HG03095 (cell line): Measurements from ENCODE around the gene FRMD3.

Experiments used
- ATAC-seq: cut with Tn5 transposase; IDR thresholded peaks from one replicate; pipeline ENCODE4 v1.9.1; 2021; ENCODE audit warnings: moderate library complexity; ENCODE audit not compliant: unreplicated experiment

The FRMD3 gene

GRCh38 chr9:83440641-83441040 is 97.6 kb downstream of the FRMD3 start:
- no peak for ATAC-seq

GRCh38 chr9:83435301-83435700 is 102.9 kb downstream of the FRMD3 start:
- ATAC-seq: no peak

GRCh38 chr9:83434254-83434653 is 103.9 kb downstream of the FRMD3 start:
- no peak for ATAC-seq

- no peak for ATAC-seq
Observed at GRCh38 chr9:83433846-83434245, 104.4 kb downstream of the FRMD3 start.

- ATAC-seq: no peak
Observed at GRCh38 chr9:83432877-83433550, 105.2 kb downstream of the FRMD3 start.

DNA sequence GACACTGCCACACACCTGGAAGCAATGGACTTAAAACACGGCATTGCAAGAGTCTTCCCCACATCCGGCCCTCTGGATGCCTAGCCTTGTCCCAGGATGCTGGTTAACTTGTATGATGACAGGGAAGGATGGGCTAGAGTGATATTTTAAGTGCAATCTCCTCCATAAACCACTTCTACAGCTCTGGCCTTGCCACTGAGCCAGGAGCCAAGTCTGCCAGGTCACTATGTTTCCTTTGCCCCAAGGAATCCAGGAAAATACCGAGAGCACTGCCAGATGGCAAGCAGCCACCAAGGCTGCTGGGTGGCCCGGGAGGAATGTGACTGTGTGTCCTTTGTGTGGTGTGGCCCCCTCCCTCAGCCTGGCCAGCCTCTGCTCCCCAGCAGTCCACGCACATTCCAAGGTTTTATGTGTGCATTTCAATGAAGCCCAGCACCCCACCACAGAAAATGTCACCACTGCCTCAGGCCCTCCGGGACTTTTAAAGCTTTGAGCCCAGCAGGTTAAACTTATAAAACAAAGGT is 106.0 kb downstream of the FRMD3 start:
- no peak for ATAC-seq

DNA sequence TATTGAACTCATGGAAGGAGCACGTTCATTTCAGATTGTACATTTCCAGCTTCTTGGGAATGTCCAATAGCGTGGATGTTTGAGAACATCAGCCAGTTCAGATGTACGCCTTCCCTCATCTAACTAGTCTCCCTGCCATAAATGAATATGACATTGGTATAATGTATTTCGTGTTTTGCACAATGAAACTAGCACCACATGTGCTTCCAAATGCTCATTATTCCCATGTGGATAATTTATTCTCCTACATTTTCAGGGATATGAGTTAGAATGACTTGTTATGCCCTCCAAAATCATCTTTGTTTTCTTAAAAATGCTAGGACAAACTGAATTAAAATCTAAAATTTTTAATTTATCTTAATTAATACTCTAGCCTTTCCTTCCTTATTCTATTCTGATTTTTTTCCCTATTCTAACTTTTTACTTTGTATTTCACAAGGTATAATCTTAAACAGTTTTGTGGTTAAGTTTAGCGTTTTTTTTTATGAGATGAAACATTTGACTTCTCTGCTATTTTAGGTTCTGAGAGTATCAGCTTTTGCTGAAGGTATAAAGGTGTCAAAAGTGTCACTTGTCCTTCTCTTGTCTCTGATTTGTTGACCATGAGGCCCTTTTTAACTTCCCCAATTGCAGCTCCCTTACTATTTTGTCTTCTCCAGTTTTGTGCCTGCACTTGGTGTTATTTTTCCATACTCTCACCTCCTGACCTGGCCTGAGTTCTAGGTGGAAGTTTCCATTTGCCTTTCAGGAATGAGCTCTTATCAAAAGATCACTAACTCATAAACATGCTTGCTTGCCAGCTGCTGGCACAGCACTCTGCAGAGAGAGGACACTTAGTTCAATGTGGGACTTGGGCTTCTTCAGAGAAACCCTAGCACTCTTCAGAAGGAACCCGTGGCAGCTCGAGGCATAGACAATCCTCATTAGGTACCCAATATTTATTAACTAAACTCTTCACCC is 106.8 kb downstream of the FRMD3 start:
- ATAC-seq: no peak

DNA sequence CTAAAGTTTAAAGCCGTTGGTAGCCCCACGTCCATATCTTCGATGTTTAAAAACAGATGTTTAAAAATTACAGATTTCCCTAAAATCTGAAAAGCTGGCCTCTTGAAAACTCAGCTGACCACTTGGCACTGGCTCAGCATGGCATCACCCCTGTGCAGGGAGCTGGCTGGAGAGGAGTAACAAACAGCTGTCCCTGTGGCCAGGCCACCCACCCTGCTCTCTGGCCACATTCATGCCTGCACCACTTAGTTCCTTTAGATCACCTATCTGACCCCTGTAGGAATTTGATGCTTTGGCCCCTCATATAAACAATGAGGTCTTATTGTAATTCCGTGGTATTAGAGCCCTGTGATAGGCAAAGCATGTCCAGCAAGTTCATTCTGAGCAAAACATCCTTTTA is 107.5 kb downstream of the FRMD3 start:
- ATAC-seq: no peak

- ATAC-seq: no peak
Observed at GRCh38 chr9:83429229-83429628, 109.0 kb downstream of the FRMD3 start.

DNA sequence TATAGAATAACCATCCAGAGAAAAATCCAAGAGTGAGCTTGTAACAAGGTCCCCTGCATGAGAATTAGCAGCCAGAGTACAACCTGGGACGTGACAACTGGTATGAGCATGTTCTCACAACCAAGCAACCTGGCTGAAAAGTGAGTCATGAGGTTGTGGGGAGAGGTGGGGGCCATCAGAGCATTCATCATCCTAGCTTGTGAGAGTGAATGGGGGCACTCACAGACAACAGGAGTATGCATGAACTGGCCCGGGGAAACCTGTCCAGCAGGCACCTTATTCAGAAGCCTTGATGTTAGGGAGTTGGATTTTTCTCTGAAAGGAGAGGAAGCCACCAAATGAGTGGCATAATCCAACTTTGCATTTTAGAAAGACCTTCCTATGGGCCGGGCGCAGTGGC is 113.0 kb downstream of the FRMD3 start:
- no peak for ATAC-seq

DNA sequence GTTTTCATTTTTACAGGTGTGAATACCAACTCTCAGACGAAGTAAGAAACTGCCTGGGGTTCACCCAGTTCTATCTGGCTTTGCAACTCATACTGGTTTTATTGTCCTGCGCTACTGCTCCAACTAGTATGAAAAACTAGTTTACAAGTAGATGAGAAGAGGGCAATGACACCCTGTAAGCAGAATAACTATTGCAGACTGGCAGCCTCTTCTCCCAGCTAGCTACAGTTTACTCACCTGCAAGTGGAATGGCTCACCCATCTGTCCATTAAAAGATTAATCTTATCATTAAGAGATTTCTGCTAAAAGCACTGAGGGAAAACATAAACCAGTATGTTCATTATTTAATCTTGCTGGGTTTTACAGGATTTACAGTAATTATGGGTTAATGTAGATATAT is 113.4 kb downstream of the FRMD3 start:
- ATAC-seq: no peak

DNA sequence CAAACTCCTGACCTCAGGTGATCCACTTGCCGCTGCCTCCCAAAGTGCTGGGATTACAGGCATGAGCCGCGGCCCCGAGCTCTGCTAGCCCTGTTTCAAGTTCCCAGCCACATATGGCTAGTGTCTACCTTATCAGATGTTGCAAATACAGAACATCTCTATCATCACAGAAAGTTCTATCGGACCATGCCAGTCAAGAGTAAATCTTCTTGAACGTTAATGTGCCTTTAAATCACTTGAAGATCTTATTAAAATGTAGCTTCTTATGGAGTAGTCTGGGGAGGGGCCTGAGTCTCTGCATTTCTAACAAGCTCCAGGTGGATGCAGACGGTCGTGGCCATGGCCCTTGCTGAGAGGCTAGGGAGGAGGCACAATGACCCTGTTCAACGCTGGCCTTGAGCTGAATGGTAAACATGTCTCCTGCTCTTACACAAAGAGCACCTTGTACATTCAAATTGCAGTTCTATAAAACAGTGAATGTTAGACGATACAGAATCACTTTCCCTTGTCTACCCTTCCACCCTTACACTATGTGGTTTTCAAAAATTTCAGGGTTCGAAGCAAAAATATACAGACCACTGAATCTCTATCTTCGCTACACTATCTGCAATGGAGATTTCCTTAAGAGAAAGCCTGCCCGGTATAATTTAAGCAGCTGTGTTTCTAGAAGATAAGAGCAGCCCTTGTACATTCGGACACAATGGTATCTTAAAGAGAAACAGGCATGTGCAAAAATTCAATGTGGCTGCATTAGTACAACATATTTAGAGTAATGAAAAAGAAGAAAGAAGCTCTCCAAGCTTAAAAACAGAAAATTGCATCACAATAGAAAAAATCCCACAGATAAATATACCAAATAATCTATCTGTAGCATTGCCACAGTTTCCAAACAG is 114.1 kb downstream of the FRMD3 start:
- no peak for ATAC-seq

DNA sequence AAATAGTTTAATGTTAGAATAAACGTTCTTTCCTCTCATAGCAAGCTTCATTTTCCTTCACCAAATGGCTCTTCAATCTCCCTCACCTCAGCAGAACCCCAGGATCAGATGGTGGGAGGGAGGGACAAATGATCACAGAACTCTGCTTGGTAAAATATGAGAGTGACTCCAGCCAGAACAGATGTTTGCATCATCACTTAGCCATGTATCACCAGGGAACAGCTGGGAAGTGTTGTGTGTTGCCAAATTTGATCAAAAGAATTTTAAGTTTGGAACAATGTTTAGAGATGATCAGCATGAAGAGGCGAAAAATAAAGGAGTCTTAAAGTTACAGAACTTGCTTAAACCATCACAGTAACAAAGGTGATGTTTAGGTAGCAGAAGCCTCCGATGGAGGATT is 115.7 kb downstream of the FRMD3 start:
- ATAC-seq: no peak

DNA sequence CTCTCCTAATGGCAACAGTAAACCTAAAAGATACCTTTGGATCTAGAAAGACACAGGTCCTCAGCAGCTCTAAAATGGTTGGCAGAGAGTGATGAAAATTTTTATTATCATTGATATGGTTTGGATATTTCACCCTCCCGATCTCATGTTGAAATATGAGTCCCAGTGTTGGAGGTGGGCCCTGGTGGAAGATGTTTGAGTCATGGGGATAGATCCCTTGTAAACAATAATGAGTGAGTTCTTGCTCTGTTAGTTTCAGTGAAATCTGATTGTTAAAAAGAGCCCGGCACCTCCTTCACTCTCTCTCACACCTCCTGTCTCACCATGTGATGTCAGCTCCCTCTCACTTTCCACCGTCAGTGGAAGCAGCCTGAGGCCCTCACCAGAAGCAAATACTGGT is 117.7 kb downstream of the FRMD3 start:
- no peak for ATAC-seq

- ATAC-seq: no peak
Observed at GRCh38 chr9:83419961-83420360, 118.2 kb downstream of the FRMD3 start.

GRCh38 chr9:83418283-83418682 is 119.9 kb downstream of the FRMD3 start:
- no peak for ATAC-seq

- no peak for ATAC-seq
Observed at GRCh38 chr9:83413367-83413766, 124.8 kb downstream of the FRMD3 start.

DNA sequence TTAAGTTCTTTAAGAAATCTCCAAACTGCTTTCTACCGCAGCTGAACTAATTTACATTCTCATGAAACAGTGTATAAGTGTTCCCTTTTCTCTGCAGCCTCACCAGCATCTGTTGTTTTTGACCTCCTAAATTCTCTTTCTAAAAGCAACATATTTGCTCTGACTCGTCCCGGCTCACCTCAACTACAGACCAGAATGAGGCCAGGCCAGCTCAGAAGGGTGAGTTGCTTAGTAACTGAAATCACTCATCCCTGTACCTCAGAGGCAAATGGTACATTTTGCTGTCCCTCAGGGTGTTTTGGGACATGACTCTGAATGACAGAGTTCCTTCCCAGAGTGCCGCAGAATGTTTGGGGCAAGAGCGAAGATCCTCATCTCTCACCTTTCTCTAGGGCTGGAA is 127.5 kb downstream of the FRMD3 start:
- ATAC-seq: no peak

DNA sequence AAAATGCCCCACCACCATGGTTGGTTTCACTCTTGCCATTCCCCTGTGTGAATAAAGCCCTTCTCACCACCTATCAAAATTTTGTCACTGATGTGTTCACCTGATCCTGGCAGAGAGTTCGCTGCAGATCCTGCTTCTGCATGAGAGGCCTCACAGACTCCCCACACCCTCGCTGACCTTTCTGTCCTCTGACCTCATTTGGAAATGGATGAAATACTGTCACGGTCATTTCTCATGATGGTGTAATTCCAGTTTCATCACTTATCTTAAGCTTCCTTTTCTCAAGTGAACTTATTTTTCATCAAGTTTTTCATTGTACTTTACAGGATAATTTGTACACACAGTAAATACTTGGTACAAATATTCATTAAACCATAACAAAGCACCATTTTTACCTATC is 131.3 kb downstream of the FRMD3 start:
- ATAC-seq: no peak

DNA sequence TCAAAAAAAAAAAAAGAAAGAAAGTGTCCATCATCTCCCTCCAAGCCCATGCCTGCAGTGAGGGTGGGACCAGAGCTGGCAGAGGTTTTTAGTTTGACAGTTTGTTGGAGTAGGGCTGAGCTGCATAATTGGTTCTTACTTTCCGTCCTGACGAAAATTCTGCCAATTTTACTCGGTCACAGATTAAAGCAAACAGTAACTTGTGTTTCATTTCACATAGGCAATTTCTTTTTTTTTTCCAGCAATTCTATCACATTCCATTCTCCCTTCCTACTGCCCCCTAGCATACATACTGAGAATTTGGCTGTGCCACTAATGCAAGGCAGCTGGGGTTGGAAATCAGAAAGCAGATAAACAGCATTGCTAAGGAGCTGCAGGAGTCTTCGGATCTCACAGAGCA is 132.4 kb downstream of the FRMD3 start:
- ATAC-seq: no peak
